Measurements from ENCODE around the gene STK25.

Gene STK25

DNA sequence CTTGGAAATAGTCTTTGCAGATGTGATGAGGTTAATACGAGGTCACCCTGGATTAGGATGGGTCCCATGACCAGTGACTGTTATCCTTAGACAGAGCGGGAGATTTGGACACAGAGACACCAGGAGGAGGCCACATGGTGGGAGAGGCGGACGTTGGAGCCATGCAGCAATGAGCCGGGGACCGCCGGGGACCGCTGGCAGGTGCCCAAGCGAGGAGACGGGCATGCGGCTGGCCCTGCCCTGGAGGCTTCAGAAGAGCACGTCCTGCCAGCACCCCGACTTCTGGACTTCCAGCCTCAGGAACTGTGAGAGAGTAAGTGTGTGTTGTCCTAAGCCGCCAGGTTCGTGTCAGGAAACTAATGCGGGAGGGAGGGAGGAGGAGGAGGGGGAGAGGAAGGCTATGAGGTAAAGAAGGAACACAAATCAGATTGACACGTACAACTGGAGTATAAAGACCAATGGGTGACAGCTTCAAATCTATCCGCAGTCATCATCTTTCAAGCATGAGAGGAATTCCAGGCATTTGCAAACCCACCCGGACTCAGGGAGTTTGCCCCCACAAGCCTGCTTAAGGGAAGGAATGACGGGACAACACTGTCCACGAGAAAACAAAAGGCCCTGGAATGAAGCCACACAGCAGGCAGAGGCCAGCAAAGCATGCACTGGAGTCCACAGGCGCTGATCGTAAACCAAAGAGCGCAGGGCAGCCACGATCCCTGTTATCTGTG lies 38.6 kb upstream of the STK25 start (continued):
- TF ChIP-seq ZNF610 (tag by site-specific recombination; IDR thresholded peaks at IDR 0.05; ENCODE audit: borderline replicate concordance): no peak
- TF ChIP-seq ZNF302 (tag by site-specific recombination; IDR thresholded peaks at IDR 0.05; ENCODE audit: low read depth): no peak
- no peak for TF ChIP-seq ZIC2 (tag by site-specific recombination; IDR thresholded peaks at IDR 0.05)
- TF ChIP-seq, protein P1, sequence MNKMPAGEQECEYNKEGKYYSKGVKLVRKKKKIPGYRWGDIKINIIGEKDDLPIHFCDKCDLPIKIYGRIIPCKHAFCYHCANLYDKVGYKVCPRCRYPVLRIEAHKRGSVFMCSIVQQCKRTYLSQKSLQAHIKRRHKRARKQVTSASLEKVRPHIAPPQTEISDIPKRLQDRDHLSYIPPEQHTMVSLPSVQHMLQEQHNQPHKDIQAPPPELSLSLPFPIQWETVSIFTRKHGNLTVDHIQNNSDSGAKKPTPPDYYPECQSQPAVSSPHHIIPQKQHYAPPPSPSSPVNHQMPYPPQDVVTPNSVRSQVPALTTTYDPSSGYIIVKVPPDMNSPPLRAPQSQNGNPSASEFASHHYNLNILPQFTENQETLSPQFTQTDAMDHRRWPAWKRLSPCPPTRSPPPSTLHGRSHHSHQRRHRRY (tag by site-specific recombination; IDR thresholded peaks at IDR 0.05): no peak
- TF ChIP-seq GLI2 (tag by site-specific recombination; IDR thresholded peaks at IDR 0.05; ENCODE audit: borderline replicate concordance, low read depth): no peak
- no peak for TF ChIP-seq KLF10 (tag by site-specific recombination; IDR thresholded peaks at IDR 0.05)
- 0 out of 2 replicates have a peak, but pooled peaks have one; percentile 13 for TF ChIP-seq ZXDB (tag by site-specific recombination; IDR thresholded peaks at IDR 0.05)
- TF ChIP-seq, protein P2, sequence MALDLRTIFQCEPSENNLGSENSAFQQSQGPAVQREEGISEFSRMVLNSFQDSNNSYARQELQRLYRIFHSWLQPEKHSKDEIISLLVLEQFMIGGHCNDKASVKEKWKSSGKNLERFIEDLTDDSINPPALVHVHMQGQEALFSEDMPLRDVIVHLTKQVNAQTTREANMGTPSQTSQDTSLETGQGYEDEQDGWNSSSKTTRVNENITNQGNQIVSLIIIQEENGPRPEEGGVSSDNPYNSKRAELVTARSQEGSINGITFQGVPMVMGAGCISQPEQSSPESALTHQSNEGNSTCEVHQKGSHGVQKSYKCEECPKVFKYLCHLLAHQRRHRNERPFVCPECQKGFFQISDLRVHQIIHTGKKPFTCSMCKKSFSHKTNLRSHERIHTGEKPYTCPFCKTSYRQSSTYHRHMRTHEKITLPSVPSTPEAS (tag by site-specific recombination; IDR thresholded peaks at IDR 0.05): no peak
- no peak for TF ChIP-seq ZNF76 (tag by site-specific recombination; IDR thresholded peaks at IDR 0.05; ENCODE audit: borderline replicate concordance, low read depth)
- TF ChIP-seq ZNF707 (tag by site-specific recombination; IDR thresholded peaks at IDR 0.05): no peak
- no peak for TF ChIP-seq ZNF670 (tag by site-specific recombination; IDR thresholded peaks at IDR 0.05; ENCODE audit: low read depth)
- TF ChIP-seq, protein P3, sequence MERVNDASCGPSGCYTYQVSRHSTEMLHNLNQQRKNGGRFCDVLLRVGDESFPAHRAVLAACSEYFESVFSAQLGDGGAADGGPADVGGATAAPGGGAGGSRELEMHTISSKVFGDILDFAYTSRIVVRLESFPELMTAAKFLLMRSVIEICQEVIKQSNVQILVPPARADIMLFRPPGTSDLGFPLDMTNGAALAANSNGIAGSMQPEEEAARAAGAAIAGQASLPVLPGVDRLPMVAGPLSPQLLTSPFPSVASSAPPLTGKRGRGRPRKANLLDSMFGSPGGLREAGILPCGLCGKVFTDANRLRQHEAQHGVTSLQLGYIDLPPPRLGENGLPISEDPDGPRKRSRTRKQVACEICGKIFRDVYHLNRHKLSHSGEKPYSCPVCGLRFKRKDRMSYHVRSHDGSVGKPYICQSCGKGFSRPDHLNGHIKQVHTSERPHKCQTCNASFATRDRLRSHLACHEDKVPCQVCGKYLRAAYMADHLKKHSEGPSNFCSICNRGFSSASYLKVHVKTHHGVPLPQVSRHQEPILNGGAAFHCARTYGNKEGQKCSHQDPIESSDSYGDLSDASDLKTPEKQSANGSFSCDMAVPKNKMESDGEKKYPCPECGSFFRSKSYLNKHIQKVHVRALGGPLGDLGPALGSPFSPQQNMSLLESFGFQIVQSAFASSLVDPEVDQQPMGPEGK (tag by site-specific recombination; IDR thresholded peaks at IDR 0.05): no peak
- TF ChIP-seq ZNF133 (tag by site-specific recombination; IDR thresholded peaks at IDR 0.05): peak; percentile 50; the same call in 1 of the 2 replicates
- no peak for TF ChIP-seq ZNF571 (tag by site-specific recombination; IDR thresholded peaks at IDR 0.05)
- no peak for TF ChIP-seq ZBTB1 (tag by site-specific recombination; IDR thresholded peaks at IDR 0.05)
- no peak for TF ChIP-seq ZNF16 (tag by site-specific recombination; IDR thresholded peaks at IDR 0.05; ENCODE audit: low read depth)
- no peak for TF ChIP-seq ZSCAN16 (tag by site-specific recombination; IDR thresholded peaks at IDR 0.05)
- TF ChIP-seq, protein P4, sequence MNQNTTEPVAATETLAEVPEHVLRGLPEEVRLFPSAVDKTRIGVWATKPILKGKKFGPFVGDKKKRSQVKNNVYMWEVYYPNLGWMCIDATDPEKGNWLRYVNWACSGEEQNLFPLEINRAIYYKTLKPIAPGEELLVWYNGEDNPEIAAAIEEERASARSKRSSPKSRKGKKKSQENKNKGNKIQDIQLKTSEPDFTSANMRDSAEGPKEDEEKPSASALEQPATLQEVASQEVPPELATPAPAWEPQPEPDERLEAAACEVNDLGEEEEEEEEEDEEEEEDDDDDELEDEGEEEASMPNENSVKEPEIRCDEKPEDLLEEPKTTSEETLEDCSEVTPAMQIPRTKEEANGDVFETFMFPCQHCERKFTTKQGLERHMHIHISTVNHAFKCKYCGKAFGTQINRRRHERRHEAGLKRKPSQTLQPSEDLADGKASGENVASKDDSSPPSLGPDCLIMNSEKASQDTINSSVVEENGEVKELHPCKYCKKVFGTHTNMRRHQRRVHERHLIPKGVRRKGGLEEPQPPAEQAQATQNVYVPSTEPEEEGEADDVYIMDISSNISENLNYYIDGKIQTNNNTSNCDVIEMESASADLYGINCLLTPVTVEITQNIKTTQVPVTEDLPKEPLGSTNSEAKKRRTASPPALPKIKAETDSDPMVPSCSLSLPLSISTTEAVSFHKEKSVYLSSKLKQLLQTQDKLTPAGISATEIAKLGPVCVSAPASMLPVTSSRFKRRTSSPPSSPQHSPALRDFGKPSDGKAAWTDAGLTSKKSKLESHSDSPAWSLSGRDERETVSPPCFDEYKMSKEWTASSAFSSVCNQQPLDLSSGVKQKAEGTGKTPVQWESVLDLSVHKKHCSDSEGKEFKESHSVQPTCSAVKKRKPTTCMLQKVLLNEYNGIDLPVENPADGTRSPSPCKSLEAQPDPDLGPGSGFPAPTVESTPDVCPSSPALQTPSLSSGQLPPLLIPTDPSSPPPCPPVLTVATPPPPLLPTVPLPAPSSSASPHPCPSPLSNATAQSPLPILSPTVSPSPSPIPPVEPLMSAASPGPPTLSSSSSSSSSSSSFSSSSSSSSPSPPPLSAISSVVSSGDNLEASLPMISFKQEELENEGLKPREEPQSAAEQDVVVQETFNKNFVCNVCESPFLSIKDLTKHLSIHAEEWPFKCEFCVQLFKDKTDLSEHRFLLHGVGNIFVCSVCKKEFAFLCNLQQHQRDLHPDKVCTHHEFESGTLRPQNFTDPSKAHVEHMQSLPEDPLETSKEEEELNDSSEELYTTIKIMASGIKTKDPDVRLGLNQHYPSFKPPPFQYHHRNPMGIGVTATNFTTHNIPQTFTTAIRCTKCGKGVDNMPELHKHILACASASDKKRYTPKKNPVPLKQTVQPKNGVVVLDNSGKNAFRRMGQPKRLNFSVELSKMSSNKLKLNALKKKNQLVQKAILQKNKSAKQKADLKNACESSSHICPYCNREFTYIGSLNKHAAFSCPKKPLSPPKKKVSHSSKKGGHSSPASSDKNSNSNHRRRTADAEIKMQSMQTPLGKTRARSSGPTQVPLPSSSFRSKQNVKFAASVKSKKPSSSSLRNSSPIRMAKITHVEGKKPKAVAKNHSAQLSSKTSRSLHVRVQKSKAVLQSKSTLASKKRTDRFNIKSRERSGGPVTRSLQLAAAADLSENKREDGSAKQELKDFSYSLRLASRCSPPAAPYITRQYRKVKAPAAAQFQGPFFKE (tag by site-specific recombination; IDR thresholded peaks at IDR 0.05; ENCODE audit: borderline replicate concordance): no peak
- TF ChIP-seq, protein P5, sequence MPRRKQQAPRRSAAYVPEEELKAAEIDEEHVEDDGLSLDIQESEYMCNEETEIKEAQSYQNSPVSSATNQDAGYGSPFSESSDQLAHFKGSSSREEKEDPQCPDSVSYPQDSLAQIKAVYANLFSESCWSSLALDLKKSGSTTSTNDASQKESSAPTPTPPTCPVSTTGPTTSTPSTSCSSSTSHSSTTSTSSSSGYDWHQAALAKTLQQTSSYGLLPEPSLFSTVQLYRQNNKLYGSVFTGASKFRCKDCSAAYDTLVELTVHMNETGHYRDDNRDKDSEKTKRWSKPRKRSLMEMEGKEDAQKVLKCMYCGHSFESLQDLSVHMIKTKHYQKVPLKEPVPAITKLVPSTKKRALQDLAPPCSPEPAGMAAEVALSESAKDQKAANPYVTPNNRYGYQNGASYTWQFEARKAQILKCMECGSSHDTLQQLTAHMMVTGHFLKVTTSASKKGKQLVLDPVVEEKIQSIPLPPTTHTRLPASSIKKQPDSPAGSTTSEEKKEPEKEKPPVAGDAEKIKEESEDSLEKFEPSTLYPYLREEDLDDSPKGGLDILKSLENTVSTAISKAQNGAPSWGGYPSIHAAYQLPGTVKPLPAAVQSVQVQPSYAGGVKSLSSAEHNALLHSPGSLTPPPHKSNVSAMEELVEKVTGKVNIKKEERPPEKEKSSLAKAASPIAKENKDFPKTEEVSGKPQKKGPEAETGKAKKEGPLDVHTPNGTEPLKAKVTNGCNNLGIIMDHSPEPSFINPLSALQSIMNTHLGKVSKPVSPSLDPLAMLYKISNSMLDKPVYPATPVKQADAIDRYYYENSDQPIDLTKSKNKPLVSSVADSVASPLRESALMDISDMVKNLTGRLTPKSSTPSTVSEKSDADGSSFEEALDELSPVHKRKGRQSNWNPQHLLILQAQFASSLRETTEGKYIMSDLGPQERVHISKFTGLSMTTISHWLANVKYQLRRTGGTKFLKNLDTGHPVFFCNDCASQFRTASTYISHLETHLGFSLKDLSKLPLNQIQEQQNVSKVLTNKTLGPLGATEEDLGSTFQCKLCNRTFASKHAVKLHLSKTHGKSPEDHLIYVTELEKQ (tag by site-specific recombination; IDR thresholded peaks at IDR 0.05; ENCODE audit: borderline replicate concordance): no peak
- no peak for TF ChIP-seq ZNF341 (tag by site-specific recombination; IDR thresholded peaks at IDR 0.05; ENCODE audit: low read depth)
- TF ChIP-seq ZNF239 (tag by site-specific recombination; IDR thresholded peaks at IDR 0.05): no peak
- no peak for TF ChIP-seq ZNF175 (tag by site-specific recombination; IDR thresholded peaks at IDR 0.05)
- TF ChIP-seq, protein P6, sequence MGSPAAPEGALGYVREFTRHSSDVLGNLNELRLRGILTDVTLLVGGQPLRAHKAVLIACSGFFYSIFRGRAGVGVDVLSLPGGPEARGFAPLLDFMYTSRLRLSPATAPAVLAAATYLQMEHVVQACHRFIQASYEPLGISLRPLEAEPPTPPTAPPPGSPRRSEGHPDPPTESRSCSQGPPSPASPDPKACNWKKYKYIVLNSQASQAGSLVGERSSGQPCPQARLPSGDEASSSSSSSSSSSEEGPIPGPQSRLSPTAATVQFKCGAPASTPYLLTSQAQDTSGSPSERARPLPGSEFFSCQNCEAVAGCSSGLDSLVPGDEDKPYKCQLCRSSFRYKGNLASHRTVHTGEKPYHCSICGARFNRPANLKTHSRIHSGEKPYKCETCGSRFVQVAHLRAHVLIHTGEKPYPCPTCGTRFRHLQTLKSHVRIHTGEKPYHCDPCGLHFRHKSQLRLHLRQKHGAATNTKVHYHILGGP (tag by site-specific recombination; IDR thresholded peaks at IDR 0.05): no peak
